ENCODE measurements around the gene HECTD2.
A peak's percentile ranks its signal among the peaks of the same experiment; 100 is the strongest.
"Not testable (repeated sequence)": the region's sequence is repeated elsewhere in the genome, so short reads cannot be mapped to it uniquely, and the experiment has no call there.

The HECTD2 gene, protein sequence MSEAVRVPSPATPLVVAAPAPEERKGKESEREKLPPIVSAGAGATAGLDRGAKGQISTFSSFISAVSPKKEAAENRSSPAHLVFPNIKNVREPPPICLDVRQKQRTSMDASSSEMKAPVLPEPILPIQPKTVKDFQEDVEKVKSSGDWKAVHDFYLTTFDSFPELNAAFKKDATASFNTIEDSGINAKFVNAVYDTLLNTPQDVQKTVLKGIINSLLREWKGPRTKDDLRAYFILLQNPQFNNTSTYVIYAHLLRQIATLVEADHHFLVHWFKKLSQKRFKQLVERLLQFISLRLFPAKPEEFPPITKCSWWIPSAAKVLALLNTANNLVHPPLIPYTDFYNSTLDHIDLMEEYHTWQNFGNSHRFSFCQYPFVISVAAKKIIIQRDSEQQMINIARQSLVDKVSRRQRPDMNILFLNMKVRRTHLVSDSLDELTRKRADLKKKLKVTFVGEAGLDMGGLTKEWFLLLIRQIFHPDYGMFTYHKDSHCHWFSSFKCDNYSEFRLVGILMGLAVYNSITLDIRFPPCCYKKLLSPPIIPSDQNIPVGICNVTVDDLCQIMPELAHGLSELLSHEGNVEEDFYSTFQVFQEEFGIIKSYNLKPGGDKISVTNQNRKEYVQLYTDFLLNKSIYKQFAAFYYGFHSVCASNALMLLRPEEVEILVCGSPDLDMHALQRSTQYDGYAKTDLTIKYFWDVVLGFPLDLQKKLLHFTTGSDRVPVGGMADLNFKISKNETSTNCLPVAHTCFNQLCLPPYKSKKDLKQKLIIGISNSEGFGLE

DNA sequence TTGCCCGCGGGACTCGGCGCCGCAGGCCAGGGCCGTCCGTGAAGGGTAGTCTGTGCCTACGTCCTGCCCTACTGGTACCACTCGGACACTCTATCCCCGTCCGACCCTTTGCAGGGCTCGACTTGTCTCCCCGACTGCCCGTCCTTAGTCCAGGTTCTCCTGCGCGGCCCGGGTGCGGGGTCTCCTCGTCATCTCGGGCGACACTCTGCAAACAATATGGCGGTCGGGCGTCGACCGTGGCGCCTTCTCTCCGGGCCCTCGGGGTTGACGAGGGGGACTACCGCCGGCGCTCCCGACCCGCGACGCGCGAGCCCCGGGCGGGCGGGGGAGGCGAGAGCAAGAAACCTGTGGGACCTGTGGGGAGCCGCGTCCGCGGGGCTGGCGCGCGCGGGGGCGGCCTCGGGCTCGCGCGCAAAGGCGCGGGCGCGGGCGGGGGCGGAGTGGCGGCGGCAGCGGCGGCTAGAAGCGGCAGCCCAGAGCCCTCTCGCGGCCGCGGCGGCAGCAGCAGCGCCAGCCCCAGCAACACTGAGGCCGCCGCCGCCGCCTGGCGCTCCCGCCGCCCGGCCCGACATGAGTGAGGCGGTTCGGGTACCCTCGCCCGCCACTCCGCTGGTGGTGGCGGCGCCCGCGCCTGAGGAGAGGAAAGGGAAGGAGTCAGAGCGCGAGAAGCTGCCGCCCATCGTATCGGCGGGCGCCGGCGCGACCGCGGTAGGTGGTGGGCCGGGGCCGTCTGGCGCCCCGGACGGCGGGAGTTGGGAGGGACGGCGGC, at the start of gene HECTD2:
Gene HECTD2, plus strand, starts transcription at position 476 of the 769 bp plus-strand sequence. Its CDS starts 95 bp downstream, at position 571.
- peak within 1 kb of the TSS; percentile 97 for H3K4me3 ChIP-seq (ENCODE audit: low read depth, low read length)

DNA sequence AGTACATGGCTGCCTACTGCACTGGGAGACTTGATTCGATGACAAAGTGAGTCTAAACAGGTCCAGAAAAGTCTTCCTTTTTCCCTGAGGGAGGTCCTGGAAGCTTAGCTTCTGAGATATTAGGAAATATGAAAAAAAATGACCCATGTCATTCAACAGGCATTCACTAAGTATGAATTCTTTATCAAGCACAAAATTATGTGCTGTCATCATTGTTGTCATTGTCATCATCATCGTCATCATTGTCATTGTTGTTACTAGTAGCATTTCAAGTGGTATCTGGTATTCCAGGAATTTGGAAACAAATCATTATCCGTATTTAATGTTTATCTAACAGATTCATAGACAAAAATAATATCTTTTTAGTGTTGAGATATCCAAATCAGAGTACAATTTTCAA, 49.7 kb upstream of the HECTD2 start:
- H3K4me3 ChIP-seq (ENCODE audit: low read depth, low read length), result no peak overlapping the region

DNA sequence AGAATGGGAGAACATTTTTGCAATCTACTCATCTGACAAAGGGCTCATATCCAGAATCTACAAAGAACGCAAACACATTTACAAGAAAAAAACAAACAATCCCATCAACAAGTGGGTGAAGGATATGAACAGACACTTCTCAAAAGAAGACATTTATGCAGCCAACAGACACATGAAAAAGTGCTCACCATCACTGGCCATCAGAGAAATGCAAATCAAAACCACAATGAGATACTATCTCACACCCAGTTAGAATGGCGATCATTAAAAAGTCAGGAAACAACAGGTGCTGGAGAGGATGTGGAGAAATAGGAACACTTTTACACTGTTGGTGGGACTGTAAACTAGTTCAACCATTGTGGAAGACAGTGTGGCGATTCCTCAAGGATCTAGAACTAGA, 44.6 kb upstream of the HECTD2 start:
- H3K4me3 ChIP-seq (ENCODE audit: low read depth, low read length), result not testable (repeated sequence)

DNA sequence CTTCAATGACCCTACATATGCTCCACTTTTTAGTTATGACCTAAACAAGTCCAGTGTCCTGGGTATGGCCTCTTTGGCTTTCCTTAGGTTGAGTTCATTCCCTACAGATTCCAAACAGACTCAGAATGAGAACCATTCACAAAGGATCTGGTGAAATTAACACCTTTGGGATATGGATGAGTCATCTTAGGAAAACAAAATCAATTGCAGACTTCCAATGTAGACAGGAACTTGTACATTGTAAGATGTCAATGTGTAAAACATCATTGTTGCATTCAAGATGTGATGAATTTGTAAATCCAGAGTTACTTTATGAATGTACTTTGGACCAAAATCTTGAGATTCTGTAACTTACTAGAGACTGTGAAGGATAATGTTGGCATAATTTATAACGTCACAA, 43.4 kb upstream of the HECTD2 start:
- no peak overlapping the region for H3K4me3 ChIP-seq (ENCODE audit: low read depth, low read length)

DNA sequence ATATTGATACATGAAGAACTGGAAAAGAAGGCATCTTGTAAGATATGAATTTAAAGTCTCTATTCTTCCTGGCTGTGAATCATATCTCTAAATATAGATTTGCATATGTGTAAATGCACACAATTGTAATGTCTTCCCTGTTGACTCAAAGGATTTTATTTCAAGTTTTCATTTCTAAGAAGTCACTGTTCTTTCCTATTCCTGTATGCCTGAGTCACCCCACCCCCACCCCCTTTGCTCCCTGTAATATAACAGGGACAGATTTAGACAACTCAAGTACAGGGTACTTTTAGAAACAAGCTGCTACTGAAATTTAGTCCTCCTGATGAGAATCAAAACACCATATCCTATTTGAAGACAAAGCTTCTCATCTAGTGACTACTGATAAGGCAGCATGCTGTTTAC, 43.0 kb upstream of the HECTD2 start:
- H3K4me3 ChIP-seq (ENCODE audit: low read depth, low read length), result no peak overlapping the region

DNA sequence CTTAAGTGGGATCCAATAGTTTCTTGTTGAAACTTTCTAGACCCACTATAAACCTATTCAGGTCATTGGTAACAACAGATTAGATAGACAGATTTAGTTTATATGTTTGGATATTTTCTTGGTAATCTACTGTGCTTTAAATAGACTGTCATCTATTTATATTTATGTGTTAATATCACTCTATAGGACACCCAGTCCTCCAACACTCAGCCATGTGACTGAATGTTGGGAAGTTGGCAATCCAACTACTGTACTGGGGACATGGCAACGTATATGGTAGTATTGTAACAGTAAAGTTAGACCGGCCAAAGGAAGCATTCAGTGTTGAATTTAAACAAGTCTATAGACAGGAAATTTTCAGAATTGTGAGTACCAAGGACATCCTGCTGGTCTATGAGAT, 42.6 kb upstream of the HECTD2 start:
- H3K4me3 ChIP-seq (ENCODE audit: low read depth, low read length), result no peak overlapping the region

DNA sequence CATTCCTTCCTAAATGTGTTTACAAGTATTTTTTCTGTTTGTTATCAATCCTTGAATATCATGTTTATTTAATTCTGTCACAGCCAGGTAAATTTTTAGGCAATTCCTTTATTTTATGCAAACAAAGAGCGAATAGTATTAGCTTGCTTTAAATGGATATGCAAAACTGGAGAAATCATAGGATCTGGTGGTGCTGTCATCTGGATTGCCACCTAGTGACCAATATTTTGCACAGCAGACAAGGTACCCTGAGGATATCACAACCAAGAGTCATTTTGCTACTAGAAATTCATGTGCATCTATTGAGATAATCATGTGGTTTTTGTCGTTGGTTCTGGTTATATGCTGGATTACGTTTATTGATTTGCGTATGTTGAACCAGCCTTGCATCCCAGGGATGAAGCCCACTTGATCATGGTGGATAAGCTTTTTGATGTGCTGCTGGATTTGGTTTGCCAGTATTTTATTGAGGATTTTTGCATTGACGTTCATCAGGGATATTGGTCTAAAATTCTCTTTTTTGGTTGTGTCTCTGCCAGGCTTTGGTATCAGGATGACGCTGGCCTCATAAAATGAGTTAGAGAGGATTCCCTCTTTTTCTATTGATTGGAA, 40.1 kb upstream of the HECTD2 start:
- not testable (repeated sequence) for H3K4me3 ChIP-seq (ENCODE audit: low read depth, low read length)

DNA sequence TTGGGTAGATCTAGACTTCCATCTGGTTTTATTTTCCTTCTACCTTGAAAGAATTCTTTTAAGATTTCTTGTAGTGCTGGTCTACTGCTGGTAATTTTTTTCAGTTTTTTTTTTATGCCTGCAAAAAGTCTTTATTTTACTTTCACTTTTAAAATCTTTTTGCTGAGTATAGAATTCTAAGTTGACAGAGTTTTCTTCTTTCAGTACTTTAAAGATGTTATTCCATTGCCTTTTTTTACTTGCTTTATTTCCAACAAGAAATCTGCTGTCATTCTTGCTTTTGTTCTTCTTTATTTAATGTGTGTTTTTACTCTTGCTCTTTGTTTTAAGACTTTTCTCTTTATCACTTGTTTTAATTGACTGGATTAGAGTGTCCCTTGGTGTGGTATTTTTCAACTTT, 36.1 kb upstream of the HECTD2 start:
- H3K4me3 ChIP-seq (ENCODE audit: low read depth, low read length), result no peak overlapping the region

DNA sequence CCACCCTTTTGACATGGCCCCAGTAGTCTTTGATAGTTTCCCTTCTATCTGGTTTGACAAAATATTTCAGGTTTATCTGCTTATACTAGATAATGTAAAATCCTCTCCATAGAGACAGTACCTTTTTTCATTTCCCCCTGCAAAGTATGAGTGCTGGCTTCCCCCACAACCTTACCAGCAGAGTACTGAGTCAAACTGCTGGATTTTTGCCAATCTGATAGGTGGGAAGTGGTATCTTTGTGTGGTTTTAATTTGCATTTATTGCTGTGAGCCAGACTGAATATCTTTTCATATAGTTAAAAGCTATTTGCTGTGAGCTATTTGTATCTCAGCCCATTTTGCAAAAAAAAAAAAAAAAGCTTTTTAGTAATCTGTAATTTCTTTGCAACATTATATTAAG, 32.1 kb upstream of the HECTD2 start:
- no peak overlapping the region for H3K4me3 ChIP-seq (ENCODE audit: low read depth, low read length)

DNA sequence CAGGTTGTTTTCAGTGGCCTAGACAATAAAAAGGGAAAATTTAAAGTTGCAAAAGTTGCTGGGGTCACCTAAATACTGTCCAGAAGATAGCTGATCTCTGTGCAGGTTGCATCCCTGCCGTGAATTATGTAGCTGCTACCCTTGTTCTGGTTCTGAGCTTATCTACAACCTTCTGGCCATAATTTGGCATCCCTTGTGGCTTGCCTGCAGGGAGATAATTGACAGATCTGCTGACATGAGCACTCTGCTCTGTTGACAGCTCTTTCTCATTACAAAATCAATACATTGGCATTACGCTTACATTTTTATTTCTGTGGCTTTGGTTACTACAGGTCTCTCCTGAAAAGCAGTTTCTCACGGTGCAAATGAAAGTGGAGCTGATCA, 29.3 kb upstream of the HECTD2 start:
- no peak overlapping the region for H3K4me3 ChIP-seq (ENCODE audit: low read depth, low read length)

DNA sequence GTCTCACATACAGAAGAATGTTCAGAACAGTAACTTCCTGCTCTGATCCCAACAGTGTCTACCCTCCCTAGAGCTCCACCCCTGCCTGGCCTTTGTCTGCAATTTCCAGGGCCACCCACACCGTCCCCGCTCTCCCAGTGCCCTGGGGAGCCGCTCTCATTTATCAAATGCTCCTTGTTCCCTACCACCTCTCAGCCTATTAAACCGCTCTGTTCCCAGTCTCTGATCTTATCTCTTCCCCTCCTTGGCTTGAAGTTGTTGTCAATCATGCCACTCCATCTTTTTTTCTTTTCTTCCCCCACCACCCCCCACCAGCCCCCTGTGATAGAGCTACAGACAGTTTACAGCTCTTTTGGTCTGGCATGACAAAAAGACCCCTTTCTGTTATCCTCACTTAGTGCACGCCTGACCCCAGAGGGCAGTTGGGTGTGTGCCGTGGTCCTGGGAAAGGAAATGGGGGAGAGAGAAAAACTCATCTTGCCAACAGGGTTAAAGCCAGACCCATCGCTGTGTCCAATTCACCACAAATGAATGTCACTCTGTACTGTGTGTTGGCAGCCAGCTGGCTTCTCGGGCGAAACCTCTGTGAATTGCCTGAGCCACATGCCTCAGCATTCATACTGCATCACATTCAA, 28.8 kb upstream of the HECTD2 start:
- no peak overlapping the region for H3K4me3 ChIP-seq (ENCODE audit: low read depth, low read length)

DNA sequence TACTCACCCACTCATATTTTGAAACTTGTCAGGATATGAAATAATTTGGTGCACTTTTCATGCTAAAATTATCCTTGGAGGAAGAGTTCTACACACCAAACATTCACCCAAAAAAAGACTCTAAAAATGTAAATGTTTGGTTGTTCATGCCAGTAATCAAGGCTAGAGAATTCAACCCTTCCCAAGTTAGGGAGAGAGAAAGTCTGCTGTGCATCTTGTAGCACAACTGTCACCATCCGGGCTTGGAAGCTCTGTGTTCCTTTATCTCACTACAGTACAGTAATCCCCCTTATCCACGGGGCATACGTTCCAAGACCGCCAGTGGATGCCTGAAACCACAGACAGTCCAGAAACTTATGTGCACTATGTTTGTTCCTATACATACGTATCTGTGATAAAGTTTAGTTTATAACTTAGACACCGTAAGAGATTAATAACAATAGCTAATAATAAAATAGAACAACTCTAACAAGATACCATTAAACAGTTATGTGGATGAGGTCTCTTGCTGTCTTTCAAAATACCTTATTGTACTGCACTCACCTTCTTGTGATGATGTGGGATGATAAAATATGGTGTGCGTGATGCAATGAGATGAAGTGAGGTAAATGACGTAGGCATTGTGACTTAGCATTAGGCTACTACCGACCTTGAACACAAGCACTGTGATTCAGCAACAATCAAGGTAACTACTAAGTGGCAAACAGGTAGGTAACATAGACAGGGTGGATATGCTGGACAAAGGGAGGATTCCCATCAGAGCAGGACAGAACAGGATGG, 24.6 kb upstream of the HECTD2 start:
- H3K4me3 ChIP-seq (ENCODE audit: low read depth, low read length), result no peak overlapping the region

DNA sequence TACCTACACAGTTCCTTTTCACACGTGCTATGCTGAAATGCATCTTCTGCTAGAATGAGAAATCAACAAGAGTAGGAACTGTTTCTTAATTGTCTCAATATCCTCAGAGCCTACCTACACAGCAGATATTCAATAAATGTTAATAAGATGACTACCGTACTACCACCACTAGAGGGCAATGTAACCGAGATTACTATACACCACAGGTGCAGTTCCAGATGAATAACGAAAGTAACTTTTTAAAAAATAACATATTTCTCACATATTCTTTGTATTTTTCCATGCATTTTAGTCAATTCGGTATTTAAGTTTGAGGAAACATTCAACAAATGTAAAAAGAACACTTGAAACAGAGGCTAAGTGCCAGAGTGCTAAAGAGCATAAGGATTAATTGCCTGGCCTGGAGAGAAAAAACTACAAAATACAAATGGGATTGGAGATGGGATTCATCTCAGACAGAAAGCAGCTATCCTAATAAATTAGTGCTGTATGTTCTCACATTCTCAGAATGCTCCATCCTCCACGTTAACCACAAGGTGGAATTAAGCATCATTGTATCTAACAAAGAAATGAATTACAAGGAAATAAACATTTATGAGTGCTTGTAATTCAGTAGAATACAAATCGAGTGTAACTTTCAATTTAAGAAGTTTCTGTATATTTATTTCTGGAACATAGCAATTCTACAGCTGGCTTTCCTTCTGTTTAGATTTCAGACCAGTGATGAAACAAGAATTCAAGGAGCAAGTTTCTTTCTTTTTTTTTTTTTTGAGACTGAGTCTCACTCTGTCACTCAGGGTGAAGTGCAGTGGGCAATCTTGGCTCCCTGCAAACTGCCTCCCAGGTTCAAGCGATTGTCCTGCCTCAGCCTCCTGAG, 20.3 kb upstream of the HECTD2 start:
- H3K4me3 ChIP-seq (ENCODE audit: low read depth, low read length), result no peak overlapping the region

DNA sequence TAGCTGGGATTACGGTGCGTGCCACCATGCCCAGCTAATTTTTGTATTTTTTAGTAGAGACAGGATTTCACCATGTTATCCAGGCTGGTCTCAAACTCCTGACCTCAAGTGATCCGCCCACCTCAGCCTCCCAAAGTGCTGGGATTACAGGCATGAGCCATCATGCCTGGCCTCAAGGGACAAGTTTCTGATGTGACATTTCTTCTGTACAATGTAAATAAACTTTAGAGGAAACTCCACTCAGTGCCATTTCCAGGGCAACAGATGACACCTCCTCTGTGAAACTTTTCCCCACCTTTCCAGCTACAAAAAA, 19.7 kb upstream of the HECTD2 start:
- not testable (repeated sequence) for H3K4me3 ChIP-seq (ENCODE audit: low read depth, low read length)

DNA sequence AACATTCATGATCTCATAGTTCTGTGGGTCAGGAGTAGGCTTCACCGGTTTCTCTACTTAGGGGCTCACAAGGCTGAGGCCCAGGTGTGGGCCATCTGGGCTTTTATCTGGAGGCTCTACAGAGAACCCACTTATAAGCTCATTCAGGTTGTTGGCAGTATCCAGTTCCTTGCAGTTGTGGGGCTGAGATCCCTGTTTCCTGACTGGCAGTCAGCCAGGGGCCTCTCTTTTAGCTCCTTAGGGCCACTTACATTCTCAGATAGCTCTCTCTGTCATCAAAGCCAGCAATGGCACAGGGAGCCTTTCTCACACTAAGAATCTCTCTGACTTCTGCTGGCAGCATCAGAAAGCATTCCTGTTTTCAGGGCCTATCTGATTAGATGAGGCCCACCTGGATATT, 18.2 kb upstream of the HECTD2 start:
- H3K4me3 ChIP-seq (ENCODE audit: low read depth, low read length), result no peak overlapping the region

DNA sequence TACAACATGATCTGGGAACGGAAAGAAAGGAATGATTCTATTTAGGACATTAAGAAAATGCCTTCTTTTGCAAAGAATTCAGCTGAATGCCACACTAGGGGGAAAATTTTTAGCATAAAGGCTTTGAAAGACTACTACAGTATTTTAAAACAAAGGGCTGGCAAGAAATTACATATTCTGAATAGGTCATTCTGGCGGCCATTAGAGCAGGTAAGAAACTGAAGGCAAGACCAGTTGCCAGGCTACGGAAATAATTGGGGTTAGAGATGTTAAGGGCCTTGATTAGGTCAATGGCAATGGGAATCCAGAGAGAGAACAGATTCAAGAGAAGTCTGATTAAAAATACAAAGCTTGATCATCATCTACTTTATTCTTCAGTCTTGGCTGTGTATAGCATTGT, 3.8 kb upstream of the HECTD2 start:
- H3K4me3 ChIP-seq (ENCODE audit: low read depth, low read length), result no peak overlapping the region

DNA sequence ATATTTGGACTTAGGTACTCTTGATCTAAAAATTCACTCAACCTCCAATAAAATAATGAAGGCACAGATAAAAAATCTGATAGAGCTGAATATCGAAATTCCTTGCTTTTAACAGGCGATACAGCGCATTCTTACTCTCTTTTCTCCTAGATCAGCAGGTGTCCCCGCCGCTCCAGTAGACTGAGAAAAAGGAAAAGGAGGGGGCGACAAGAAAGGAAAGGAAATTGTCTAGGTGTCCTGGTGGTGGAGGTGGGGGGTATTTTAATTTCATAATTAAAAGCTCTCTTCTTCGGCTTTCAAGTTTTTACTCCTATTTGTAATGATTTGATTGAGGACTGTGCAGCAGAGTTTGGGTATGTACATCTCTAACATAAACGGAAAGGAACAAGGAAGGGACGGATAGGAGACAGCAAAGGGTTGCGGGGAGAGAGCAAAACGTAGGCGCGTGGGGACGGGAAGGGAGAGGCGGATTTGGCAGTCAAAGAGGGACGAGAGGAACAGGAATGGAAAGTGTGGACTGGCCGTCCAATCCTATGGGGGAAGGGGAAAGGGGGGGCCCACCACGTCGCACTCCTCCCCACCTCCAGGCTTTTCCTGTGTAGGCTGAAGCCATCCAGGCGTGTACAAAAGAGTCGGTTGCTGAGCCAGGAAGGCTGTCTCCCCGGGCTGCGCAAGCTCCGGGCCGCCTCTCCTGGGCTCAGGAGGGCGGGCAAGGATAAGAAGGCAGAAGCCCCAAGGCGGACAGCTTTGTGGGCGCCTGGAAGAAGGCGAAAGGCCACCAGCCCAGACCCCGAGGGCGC, 875 bp upstream of the HECTD2 start:
- peak overlapping the region; percentile 97 for H3K4me3 ChIP-seq (ENCODE audit: low read depth, low read length)

DNA sequence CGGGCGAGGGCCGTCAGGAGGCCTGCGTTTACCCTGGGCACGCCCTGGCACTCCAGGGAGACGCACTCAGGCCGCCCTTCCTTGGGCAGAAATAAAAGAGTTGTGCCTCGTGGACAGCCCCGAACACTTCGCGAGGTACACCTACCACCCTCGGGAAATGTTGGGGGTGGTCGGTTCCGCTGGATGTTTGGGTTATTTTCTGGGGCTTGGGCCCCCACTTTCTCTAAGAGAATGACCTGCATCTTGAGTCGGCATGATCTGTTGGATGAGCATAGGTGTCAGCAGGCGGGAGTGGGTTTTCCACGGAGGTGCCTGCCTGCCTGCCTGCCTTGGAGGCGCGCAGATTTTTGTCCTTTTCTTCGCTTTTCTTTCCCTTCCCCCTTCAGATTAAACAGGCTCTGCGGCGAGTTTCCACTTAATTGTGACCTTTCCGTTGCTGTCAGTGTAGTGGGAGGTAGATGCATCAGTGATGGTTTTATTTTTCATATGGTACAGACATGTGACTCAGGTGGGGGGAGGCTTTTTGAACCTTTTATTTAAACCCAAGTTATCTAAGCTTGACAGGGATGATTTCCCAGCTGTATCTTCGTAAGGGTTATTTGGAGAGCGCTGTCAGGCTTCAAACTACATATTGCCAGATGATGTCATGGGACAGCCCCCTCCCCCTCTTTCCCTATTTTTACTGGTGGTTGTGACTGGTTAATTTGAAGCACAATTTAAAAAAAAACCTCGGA, 661 bp downstream of the HECTD2 start:
- H3K4me3 ChIP-seq (ENCODE audit: low read depth, low read length), result peak overlapping the region; percentile 65
